IMR-90 (cell line): ENCODE results near the gene OPTC.

Experiments used
- BHLHE40 ChIP-seq: fragments of 150-350 bp; IDR thresholded peaks from 2 replicates; pipeline ENCODE4 v1.6.1; 2016; ENCODE audit warnings: mild to moderate bottlenecking, low read depth, low read length
- FOS ChIP-seq: fragments of 150-350 bp; IDR thresholded peaks from 2 replicates; pipeline ENCODE4 v1.6.1; 2016; ENCODE audit warnings: low read depth, low read length
- MAFK ChIP-seq: IDR thresholded peaks from 2 replicates; pipeline ENCODE4 v1.6.1; 2012; ENCODE audit warnings: low read depth, low read length, improper control_type of control experiment
- MAZ ChIP-seq: IDR thresholded peaks from 2 replicates; pipeline ENCODE4 v1.6.1; 2012; ENCODE audit warnings: low read depth, mild to moderate bottlenecking, low read length, improper control_type of control experiment, moderate library complexity, borderline replicate concordance
- POLR2A ChIP-seq: IDR thresholded peaks from 2 replicates; pipeline ENCODE4 v1.6.1; 2012; ENCODE audit warnings: mild to moderate bottlenecking, low read depth, low read length
- RAD21 ChIP-seq: IDR thresholded peaks from 2 replicates; pipeline ENCODE4 v1.6.1; 2012; ENCODE audit warnings: low read length, improper control_type of control experiment
- RCOR1 ChIP-seq: IDR thresholded peaks from 2 replicates; pipeline ENCODE4 v1.6.1; 2012; ENCODE audit warnings: mild to moderate bottlenecking, low read length, improper control_type of control experiment; ENCODE audit not compliant: insufficient replicate concordance
- RFX5 ChIP-seq: IDR thresholded peaks from 2 replicates; pipeline ENCODE4 v1.8.0; 2012; ENCODE audit warnings: low read depth, mild to moderate bottlenecking, low read length, moderate library complexity
- SMC3 ChIP-seq: fragments of 150-350 bp; IDR thresholded peaks from 2 replicates; pipeline ENCODE4 v1.6.1; 2016; ENCODE audit warnings: low read depth, mild to moderate bottlenecking, antibody characterized with exemption, low read length, moderate library complexity
- USF2 ChIP-seq: fragments of 150-350 bp; IDR thresholded peaks from 2 replicates; pipeline ENCODE4 v1.6.1; 2017; ENCODE audit warnings: mild to moderate bottlenecking, antibody characterized with exemption, low read length, low read depth
- TF ChIP-seq, protein P1 (sequence below): conservative IDR thresholded peaks from 2 replicates; pipeline ENCODE4 v1.5.1; 2012; ENCODE audit warnings: mild to moderate bottlenecking, low read depth, low read length, improper control_type of control experiment
- TF ChIP-seq, protein P2 (sequence below): fragments of 150-350 bp; IDR thresholded peaks from 2 replicates; pipeline ENCODE4 v1.6.1; 2016; ENCODE audit warnings: low read depth, mild to moderate bottlenecking, low read length, moderate library complexity, borderline replicate concordance

GRCh38 chr1:203557390-203557789 is 63.4 kb downstream of the OPTC start:
- no peak; the same call in 1 of the 2 replicates for TF ChIP-seq POLR2A
- TF ChIP-seq USF2 = no peak
- TF ChIP-seq, protein P1, sequence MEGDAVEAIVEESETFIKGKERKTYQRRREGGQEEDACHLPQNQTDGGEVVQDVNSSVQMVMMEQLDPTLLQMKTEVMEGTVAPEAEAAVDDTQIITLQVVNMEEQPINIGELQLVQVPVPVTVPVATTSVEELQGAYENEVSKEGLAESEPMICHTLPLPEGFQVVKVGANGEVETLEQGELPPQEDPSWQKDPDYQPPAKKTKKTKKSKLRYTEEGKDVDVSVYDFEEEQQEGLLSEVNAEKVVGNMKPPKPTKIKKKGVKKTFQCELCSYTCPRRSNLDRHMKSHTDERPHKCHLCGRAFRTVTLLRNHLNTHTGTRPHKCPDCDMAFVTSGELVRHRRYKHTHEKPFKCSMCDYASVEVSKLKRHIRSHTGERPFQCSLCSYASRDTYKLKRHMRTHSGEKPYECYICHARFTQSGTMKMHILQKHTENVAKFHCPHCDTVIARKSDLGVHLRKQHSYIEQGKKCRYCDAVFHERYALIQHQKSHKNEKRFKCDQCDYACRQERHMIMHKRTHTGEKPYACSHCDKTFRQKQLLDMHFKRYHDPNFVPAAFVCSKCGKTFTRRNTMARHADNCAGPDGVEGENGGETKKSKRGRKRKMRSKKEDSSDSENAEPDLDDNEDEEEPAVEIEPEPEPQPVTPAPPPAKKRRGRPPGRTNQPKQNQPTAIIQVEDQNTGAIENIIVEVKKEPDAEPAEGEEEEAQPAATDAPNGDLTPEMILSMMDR = no peak
- peak; percentile 19; the same call in 1 of the 2 replicates for TF ChIP-seq SMC3
- TF ChIP-seq RAD21 = 0 out of 2 replicates have a peak, but pooled peaks have one; percentile 16
- no peak for TF ChIP-seq RFX5
- peak; percentile 72; the same call in 1 of the 2 replicates for TF ChIP-seq MAZ
- peak; percentile 48; the same call in 1 of the 2 replicates for TF ChIP-seq BHLHE40
- TF ChIP-seq FOS = peak; percentile 58
- no peak for TF ChIP-seq MAFK
- TF ChIP-seq, protein P2, sequence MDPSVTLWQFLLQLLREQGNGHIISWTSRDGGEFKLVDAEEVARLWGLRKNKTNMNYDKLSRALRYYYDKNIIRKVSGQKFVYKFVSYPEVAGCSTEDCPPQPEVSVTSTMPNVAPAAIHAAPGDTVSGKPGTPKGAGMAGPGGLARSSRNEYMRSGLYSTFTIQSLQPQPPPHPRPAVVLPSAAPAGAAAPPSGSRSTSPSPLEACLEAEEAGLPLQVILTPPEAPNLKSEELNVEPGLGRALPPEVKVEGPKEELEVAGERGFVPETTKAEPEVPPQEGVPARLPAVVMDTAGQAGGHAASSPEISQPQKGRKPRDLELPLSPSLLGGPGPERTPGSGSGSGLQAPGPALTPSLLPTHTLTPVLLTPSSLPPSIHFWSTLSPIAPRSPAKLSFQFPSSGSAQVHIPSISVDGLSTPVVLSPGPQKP = no peak
- TF ChIP-seq RCOR1 = no peak
